GM21528 (cell line): Measurements from ENCODE around the gene OSBPL9.
"Not testable (repeated sequence)": the region's sequence is repeated elsewhere in the genome, so short reads cannot be mapped to it uniquely, and the experiment has no call there.

Experiments
- ATAC-seq: cut with Tn5 transposase; IDR thresholded peaks from one replicate; pipeline ENCODE4 v1.9.1; 2021; ENCODE audit warnings: mild to moderate bottlenecking, moderate library complexity; ENCODE audit not compliant: unreplicated experiment, low FRiP score

The OSBPL9 gene

GRCh38 chr1:51663721-51664120 lies 46.8 kb downstream of the OSBPL9 start:
- ATAC-seq: no peak

- ATAC-seq: no peak
Observed at GRCh38 chr1:51664421-51665240, 47.7 kb downstream of the OSBPL9 start.

GRCh38 chr1:51666478-51666877 lies 49.6 kb downstream of the OSBPL9 start:
- ATAC-seq: no peak

- no peak for ATAC-seq
Observed at GRCh38 chr1:51667561-51667960, 50.7 kb downstream of the OSBPL9 start.

- no peak for ATAC-seq
Observed at GRCh38 chr1:51669272-51669671, 52.4 kb downstream of the OSBPL9 start.

- no peak for ATAC-seq
Observed at GRCh38 chr1:51669816-51670215, 52.9 kb downstream of the OSBPL9 start.

GRCh38 chr1:51671527-51672325 lies 54.8 kb downstream of the OSBPL9 start:
- ATAC-seq: no peak

- no peak for ATAC-seq
Observed at GRCh38 chr1:51673279-51673678, 56.4 kb downstream of the OSBPL9 start.

- ATAC-seq: no peak
Observed at GRCh38 chr1:51675177-51675780, 58.4 kb downstream of the OSBPL9 start.

GRCh38 chr1:51679435-51679834 lies 62.5 kb downstream of the OSBPL9 start:
- no peak for ATAC-seq

- ATAC-seq: no peak
Observed at GRCh38 chr1:51684776-51685175, 67.9 kb downstream of the OSBPL9 start.

- no peak for ATAC-seq
Observed at GRCh38 chr1:51686450-51686849, 69.6 kb downstream of the OSBPL9 start.

GRCh38 chr1:51689075-51689440 lies 72.2 kb downstream of the OSBPL9 start:
- ATAC-seq: no peak

- no peak for ATAC-seq
Observed at GRCh38 chr1:51689643-51690042, 72.8 kb downstream of the OSBPL9 start.

- ATAC-seq: no peak
Observed at GRCh38 chr1:51690285-51690961, 73.5 kb downstream of the OSBPL9 start.

GRCh38 chr1:51691920-51692319 lies 75.0 kb downstream of the OSBPL9 start:
- no peak for ATAC-seq

- no peak for ATAC-seq
Observed at GRCh38 chr1:51693419-51694155, 76.7 kb downstream of the OSBPL9 start.

- ATAC-seq: no peak
Observed at GRCh38 chr1:51697166-51697565, 80.3 kb downstream of the OSBPL9 start.

GRCh38 chr1:51699391-51699790 lies 82.5 kb downstream of the OSBPL9 start:
- ATAC-seq: no peak

GRCh38 chr1:51701782-51702181 lies 84.9 kb downstream of the OSBPL9 start:
- ATAC-seq: not testable (repeated sequence)
